SK-N-SH treated with all-trans-retinoic acid at 6 μM for 48 hours (cell line): ENCODE results near the gene IL26.

Experiments
- ATAC-seq: fragments of 200-7000 bp; cut with Tn5 transposase; 3 replicates; pipeline ENCODE4 v1.9.1; 2020; ENCODE audit warnings: mild to moderate bottlenecking, moderate library complexity
- ARNTL ChIP-seq: fragments of 450-650 bp; formaldehyde crosslinking; IDR thresholded peaks from 2 replicates; pipeline ENCODE4 v1.5.0; 2020; ENCODE audit warnings: low read depth, mild to moderate bottlenecking, moderate library complexity, borderline replicate concordance
- BACH2 ChIP-seq: fragments of 250-450 bp; sonication (Bioruptor Pico); IDR thresholded peaks from 2 replicates; pipeline ENCODE4 v1.9.0; 2021; ENCODE audit warnings: mild to moderate bottlenecking, borderline replicate concordance
- CREB5 ChIP-seq: fragments of 250-450 bp; sonication (Bioruptor Pico); IDR thresholded peaks from 2 replicates; pipeline ENCODE4 v1.5.1; 2020; ENCODE audit warnings: low read depth, mild to moderate bottlenecking, moderate library complexity
- CSRNP3 ChIP-seq: fragments of 250-450 bp; sonication (Bioruptor Pico); IDR thresholded peaks from 2 replicates; pipeline ENCODE4 v1.5.1; 2021; ENCODE audit warnings: mild to moderate bottlenecking, moderate library complexity
- ESRRG ChIP-seq: fragments of 250-450 bp; sonication (Bioruptor Pico); IDR thresholded peaks from 2 replicates; pipeline ENCODE4 v1.6.1; 2021; ENCODE audit warnings: mild to moderate bottlenecking
- GLIS3 ChIP-seq: fragments of 250-450 bp; sonication (Bioruptor Pico); IDR thresholded peaks from 2 replicates; pipeline ENCODE4 v1.5.0; 2020; ENCODE audit warnings: mild to moderate bottlenecking, moderate library complexity
- OSR1 ChIP-seq: fragments of 250-450 bp; sonication (Bioruptor Pico); IDR thresholded peaks from 2 replicates; pipeline ENCODE4 v1.8.0; 2022; ENCODE audit warnings: moderate library complexity, mild to moderate bottlenecking, inconsistent platforms
- POU6F1 ChIP-seq: fragments of 250-450 bp; sonication (Bioruptor Pico); IDR thresholded peaks from 2 replicates; pipeline ENCODE4 v1.8.0; 2021; ENCODE audit warnings: low read depth, mild to moderate bottlenecking, moderate library complexity, borderline replicate concordance
- RARB ChIP-seq: fragments of 250-450 bp; sonication (Bioruptor Pico); IDR thresholded peaks from 2 replicates; pipeline ENCODE4 v1.8.0; 2021; ENCODE audit warnings: mild to moderate bottlenecking, moderate library complexity
- SNAI2 ChIP-seq: fragments of 250-450 bp; sonication (Bioruptor Pico); IDR thresholded peaks from 2 replicates; pipeline ENCODE4 v1.5.0; 2020; ENCODE audit warnings: mild to moderate bottlenecking, moderate library complexity
- TCF4 ChIP-seq: fragments of 250-450 bp; sonication (Bioruptor Pico); IDR thresholded peaks from 2 replicates; pipeline ENCODE4 v1.8.0; 2021; ENCODE audit warnings: mild to moderate bottlenecking, moderate library complexity, borderline replicate concordance
- TOX ChIP-seq: fragments of 250-450 bp; sonication (Bioruptor Pico); IDR thresholded peaks from 2 replicates; pipeline ENCODE4 v1.8.0; 2021; ENCODE audit warnings: mild to moderate bottlenecking, moderate library complexity, borderline replicate concordance
- ZC3H10 ChIP-seq: fragments of 250-450 bp; sonication (Bioruptor Pico); IDR thresholded peaks from 2 replicates; pipeline ENCODE4 v1.5.1; 2021; ENCODE audit warnings: mild to moderate bottlenecking, moderate library complexity
- ZFP3 ChIP-seq: fragments of 250-450 bp; sonication (Bioruptor Pico); IDR thresholded peaks from 2 replicates; pipeline ENCODE4 v1.5.0; 2020; ENCODE audit warnings: mild to moderate bottlenecking, moderate library complexity
- ZFP30 ChIP-seq: fragments of 450-650 bp; formaldehyde crosslinking; IDR thresholded peaks from 2 replicates; pipeline ENCODE4 v1.5.0; 2022; ENCODE audit warnings: mild to moderate bottlenecking, moderate library complexity
- ZNF565 ChIP-seq: fragments of 450-650 bp; formaldehyde crosslinking; conservative IDR thresholded peaks from 2 replicates; pipeline ENCODE4 v1.5.0; 2020; ENCODE audit warnings: low read depth, mild to moderate bottlenecking, moderate library complexity
- ZNF70 ChIP-seq: fragments of 450-650 bp; formaldehyde crosslinking; IDR thresholded peaks from 2 replicates; pipeline ENCODE4 v1.5.0; 2020; ENCODE audit warnings: mild to moderate bottlenecking, moderate library complexity
- ZNF8 ChIP-seq: fragments of 450-650 bp; formaldehyde crosslinking; IDR thresholded peaks from 2 replicates; pipeline ENCODE4 v1.5.0; 2020; ENCODE audit warnings: mild to moderate bottlenecking, moderate library complexity
- TF ChIP-seq, protein P1 (sequence below): fragments of 250-450 bp; sonication (Bioruptor Pico); IDR thresholded peaks from 2 replicates; pipeline ENCODE4 v1.8.0; 2020; ENCODE audit warnings: mild to moderate bottlenecking, moderate library complexity, borderline replicate concordance
- TF ChIP-seq, protein P2 (sequence below): fragments of 250-450 bp; sonication (Bioruptor Pico); IDR thresholded peaks from 2 replicates; pipeline ENCODE4 v1.5.0; 2020; ENCODE audit warnings: mild to moderate bottlenecking, moderate library complexity

The IL26 gene

GRCh38 chr12:68236421-68237059, 10.9 kb upstream of the IL26 start:
- ATAC-seq = no peak
- TF ChIP-seq ZNF8 (CRISPR knock-in tag) (no peak), TCF4 (CRISPR knock-in tag) (no peak), ZNF70 (CRISPR knock-in tag) (no peak), ESRRG (CRISPR knock-in tag) (no peak), ZC3H10 (CRISPR knock-in tag) (no peak), CREB5 (CRISPR knock-in tag) (no peak), RARB (CRISPR knock-in tag) (no peak), ZFP3 (CRISPR knock-in tag) (no peak), ZNF565 (CRISPR knock-in tag) (no peak)

GRCh38 chr12:68235576-68235975, 10.0 kb upstream of the IL26 start:
- TF ChIP-seq, protein P1, sequence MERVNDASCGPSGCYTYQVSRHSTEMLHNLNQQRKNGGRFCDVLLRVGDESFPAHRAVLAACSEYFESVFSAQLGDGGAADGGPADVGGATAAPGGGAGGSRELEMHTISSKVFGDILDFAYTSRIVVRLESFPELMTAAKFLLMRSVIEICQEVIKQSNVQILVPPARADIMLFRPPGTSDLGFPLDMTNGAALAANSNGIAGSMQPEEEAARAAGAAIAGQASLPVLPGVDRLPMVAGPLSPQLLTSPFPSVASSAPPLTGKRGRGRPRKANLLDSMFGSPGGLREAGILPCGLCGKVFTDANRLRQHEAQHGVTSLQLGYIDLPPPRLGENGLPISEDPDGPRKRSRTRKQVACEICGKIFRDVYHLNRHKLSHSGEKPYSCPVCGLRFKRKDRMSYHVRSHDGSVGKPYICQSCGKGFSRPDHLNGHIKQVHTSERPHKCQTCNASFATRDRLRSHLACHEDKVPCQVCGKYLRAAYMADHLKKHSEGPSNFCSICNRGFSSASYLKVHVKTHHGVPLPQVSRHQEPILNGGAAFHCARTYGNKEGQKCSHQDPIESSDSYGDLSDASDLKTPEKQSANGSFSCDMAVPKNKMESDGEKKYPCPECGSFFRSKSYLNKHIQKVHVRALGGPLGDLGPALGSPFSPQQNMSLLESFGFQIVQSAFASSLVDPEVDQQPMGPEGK (CRISPR knock-in tag) = no peak
- TF ChIP-seq ESRRG (CRISPR knock-in tag) (no peak), CSRNP3 (no peak), TOX (CRISPR knock-in tag) (no peak), BACH2 (CRISPR knock-in tag) (no peak), ZFP30 (CRISPR knock-in tag) (no peak), TCF4 (CRISPR knock-in tag) (no peak), POU6F1 (CRISPR knock-in tag) (no peak), ARNTL (CRISPR knock-in tag) (no peak)
- TF ChIP-seq, protein P2, sequence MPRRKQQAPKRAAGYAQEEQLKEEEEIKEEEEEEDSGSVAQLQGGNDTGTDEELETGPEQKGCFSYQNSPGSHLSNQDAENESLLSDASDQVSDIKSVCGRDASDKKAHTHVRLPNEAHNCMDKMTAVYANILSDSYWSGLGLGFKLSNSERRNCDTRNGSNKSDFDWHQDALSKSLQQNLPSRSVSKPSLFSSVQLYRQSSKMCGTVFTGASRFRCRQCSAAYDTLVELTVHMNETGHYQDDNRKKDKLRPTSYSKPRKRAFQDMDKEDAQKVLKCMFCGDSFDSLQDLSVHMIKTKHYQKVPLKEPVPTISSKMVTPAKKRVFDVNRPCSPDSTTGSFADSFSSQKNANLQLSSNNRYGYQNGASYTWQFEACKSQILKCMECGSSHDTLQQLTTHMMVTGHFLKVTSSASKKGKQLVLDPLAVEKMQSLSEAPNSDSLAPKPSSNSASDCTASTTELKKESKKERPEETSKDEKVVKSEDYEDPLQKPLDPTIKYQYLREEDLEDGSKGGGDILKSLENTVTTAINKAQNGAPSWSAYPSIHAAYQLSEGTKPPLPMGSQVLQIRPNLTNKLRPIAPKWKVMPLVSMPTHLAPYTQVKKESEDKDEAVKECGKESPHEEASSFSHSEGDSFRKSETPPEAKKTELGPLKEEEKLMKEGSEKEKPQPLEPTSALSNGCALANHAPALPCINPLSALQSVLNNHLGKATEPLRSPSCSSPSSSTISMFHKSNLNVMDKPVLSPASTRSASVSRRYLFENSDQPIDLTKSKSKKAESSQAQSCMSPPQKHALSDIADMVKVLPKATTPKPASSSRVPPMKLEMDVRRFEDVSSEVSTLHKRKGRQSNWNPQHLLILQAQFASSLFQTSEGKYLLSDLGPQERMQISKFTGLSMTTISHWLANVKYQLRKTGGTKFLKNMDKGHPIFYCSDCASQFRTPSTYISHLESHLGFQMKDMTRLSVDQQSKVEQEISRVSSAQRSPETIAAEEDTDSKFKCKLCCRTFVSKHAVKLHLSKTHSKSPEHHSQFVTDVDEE (CRISPR knock-in tag) = no peak
- ATAC-seq = no peak

DNA sequence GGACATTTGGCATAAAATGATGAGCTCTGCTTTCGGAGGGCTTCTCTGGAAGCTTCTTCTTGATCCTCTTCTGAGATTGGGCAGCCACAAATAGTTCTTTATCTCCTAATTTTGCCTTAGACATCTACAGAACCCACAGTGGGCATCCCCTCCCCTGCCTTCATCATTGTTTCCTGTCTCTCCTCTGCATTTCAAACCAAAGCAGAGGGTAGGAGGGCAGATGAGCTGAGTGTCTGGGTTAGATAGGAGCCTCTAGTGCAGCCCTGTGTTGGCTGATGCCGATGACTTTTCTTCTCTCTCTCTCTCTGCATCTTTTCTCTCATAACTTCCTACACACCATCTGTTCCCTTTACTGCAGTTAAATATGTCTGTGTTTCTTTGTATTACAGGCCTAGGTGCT, 8.5 kb upstream of the IL26 start:
- ATAC-seq = no peak
- TF ChIP-seq BACH2 (CRISPR knock-in tag) (no peak), GLIS3 (no peak), OSR1 (CRISPR knock-in tag) (no peak)

GRCh38 chr12:68233498-68233897, 7.9 kb upstream of the IL26 start:
- no peak for ATAC-seq
- TF ChIP-seq, protein P2 (CRISPR knock-in tag) = no peak
- TF ChIP-seq ESRRG (CRISPR knock-in tag) = no peak
- TF ChIP-seq SNAI2 (CRISPR knock-in tag) = no peak
- TF ChIP-seq ZFP30 (CRISPR knock-in tag) = no peak
- TF ChIP-seq TCF4 (CRISPR knock-in tag) = no peak
- TF ChIP-seq CSRNP3 = no peak
- TF ChIP-seq TOX (CRISPR knock-in tag) = no peak
- TF ChIP-seq ARNTL (CRISPR knock-in tag) = no peak
- TF ChIP-seq RARB (CRISPR knock-in tag) = no peak
